Stimulated activated CD8-positive, alpha-beta memory T cell treated with anti-CD3 and anti-CD28 coated beads, Interleukin-4, amount 100 ng/mL, for 48 hours (primary cell): ENCODE results near the gene LDLRAD4.
A peak's percentile ranks its signal among the peaks of the same experiment; 100 is the strongest.

ENCODE experiments used
- DNase-seq: peaks from one replicate; pipeline ENCODE4 v3.0.0-alpha.2; 2020

The LDLRAD4 gene

GRCh38 chr18:13416208-13416607 is 197.6 kb downstream of the LDLRAD4 start:
- DNase-seq: no peak

- no peak for DNase-seq
Measured at GRCh38 chr18:13416848-13417247, 198.3 kb downstream of the LDLRAD4 start.

- no peak for DNase-seq
Measured at GRCh38 chr18:13418013-13418710, 199.6 kb downstream of the LDLRAD4 start.

- no peak for DNase-seq
Measured at GRCh38 chr18:13420969-13421686, 202.6 kb downstream of the LDLRAD4 start.

- DNase-seq: no peak
Measured at GRCh38 chr18:13422541-13423147, 204.1 kb downstream of the LDLRAD4 start.

GRCh38 chr18:13423352-13423751 is 204.8 kb downstream of the LDLRAD4 start:
- no peak for DNase-seq

- no peak for DNase-seq
Measured at GRCh38 chr18:13424363-13424762, 205.8 kb downstream of the LDLRAD4 start.

GRCh38 chr18:13425357-13426091 is 207.0 kb downstream of the LDLRAD4 start:
- DNase-seq: peak; percentile 42

GRCh38 chr18:13427354-13427753 is 208.8 kb downstream of the LDLRAD4 start:
- no peak for DNase-seq

GRCh38 chr18:13428319-13428718 is 209.8 kb downstream of the LDLRAD4 start:
- no peak for DNase-seq

GRCh38 chr18:13429016-13429415 is 210.5 kb downstream of the LDLRAD4 start:
- no peak for DNase-seq

- DNase-seq: no peak
Measured at GRCh38 chr18:13429884-13430510, 211.4 kb downstream of the LDLRAD4 start.

GRCh38 chr18:13430663-13431062 is 212.1 kb downstream of the LDLRAD4 start:
- no peak for DNase-seq

- DNase-seq: no peak
Measured at GRCh38 chr18:13431886-13432285, 213.3 kb downstream of the LDLRAD4 start.

- no peak for DNase-seq
Measured at GRCh38 chr18:13433125-13433524, 214.6 kb downstream of the LDLRAD4 start.

- no peak for DNase-seq
Measured at GRCh38 chr18:13433685-13434084, 215.1 kb downstream of the LDLRAD4 start.

GRCh38 chr18:13434854-13435253 is 216.3 kb downstream of the LDLRAD4 start:
- DNase-seq: no peak

- DNase-seq: no peak
Measured at GRCh38 chr18:13435586-13436333, 217.2 kb downstream of the LDLRAD4 start.

GRCh38 chr18:13436576-13436975 is 218.0 kb downstream of the LDLRAD4 start:
- DNase-seq: peak; percentile 40

- DNase-seq: no peak
Measured at GRCh38 chr18:13437034-13437433, 218.5 kb downstream of the LDLRAD4 start.

- peak; percentile 72 for DNase-seq
Measured at GRCh38 chr18:13437796-13438506, 219.4 kb downstream of the LDLRAD4 start.
